H9 (cell line): Measurements from ENCODE around the gene FAM78A. TPM values are rescaled to one million over a fixed set of nuclear protein-coding genes. Genes with fewer than 3 reads are reported as not detected.

ENCODE experiments used
- DNase-seq: peaks from one replicate; pipeline ENCODE4 v3.0.0-alpha.2; 2017
- H2AFZ ChIP-seq: one replicate; pipeline ENCODE4 v1.6.1; 2013; ENCODE audit warnings: mild to moderate bottlenecking, low read length, control low read depth, moderate library complexity
- H2AK5ac ChIP-seq: 2 replicates; pipeline ENCODE4 v1.6.1; 2013; ENCODE audit warnings: low read length, control low read depth, mixed read lengths; ENCODE audit not compliant: insufficient read length
- H2BK120ac ChIP-seq: one replicate; pipeline ENCODE4 v1.6.1; 2013; ENCODE audit warnings: low read depth, mild to moderate bottlenecking, low read length, control low read depth, inconsistent platforms; ENCODE audit not compliant: poor library complexity, severe bottlenecking
- H2BK12ac ChIP-seq: 2 replicates; pipeline ENCODE4 v1.6.1; 2013; ENCODE audit warnings: low read length, control low read depth, mixed read lengths, low read depth; ENCODE audit not compliant: insufficient read length
- H2BK15ac ChIP-seq: 2 replicates; pipeline ENCODE4 v1.6.1; 2013; ENCODE audit warnings: low read depth, low read length, control low read depth
- H2BK20ac ChIP-seq: one replicate; pipeline ENCODE4 v1.6.1; 2013; ENCODE audit warnings: low read depth, mild to moderate bottlenecking, low read length, control low read depth, inconsistent platforms; ENCODE audit not compliant: poor library complexity, severe bottlenecking
- H2BK5ac ChIP-seq: 2 replicates; pipeline ENCODE4 v1.6.1; 2013; ENCODE audit warnings: low read length, control low read depth, mixed read lengths; ENCODE audit not compliant: insufficient read length
- H3K14ac ChIP-seq: 2 replicates; pipeline ENCODE4 v1.6.1; 2013; ENCODE audit warnings: low read length, control low read depth; ENCODE audit not compliant: insufficient read depth
- H3K18ac ChIP-seq: 2 replicates; pipeline ENCODE4 v1.6.1; 2013; ENCODE audit warnings: low read depth, mild to moderate bottlenecking, mixed read lengths, low read length, control low read depth; ENCODE audit not compliant: insufficient read length
- H3K23ac ChIP-seq: 2 replicates; pipeline ENCODE4 v1.6.1; 2013; ENCODE audit warnings: low read length, control low read depth, mixed read lengths, low read depth; ENCODE audit not compliant: insufficient read length
- H3K23me2 ChIP-seq: 2 replicates; pipeline ENCODE4 v1.6.1; 2013; ENCODE audit warnings: low read depth, mild to moderate bottlenecking, mixed read lengths, low read length, control low read depth; ENCODE audit not compliant: insufficient read length, poor library complexity, severe bottlenecking
- H3K27ac ChIP-seq: 2 replicates; pipeline ENCODE4 v1.5.1; 2013; ENCODE audit warnings: low read length, control low read depth, mixed read lengths, low read depth; ENCODE audit not compliant: insufficient read length
- H3K27me3 ChIP-seq: 2 replicates; pipeline ENCODE4 v1.6.1; 2013; ENCODE audit warnings: low read length, control low read depth, inconsistent platforms; ENCODE audit not compliant: insufficient read depth
- H3K4ac ChIP-seq: 2 replicates; pipeline ENCODE4 v1.6.1; 2013; ENCODE audit warnings: low read depth, mild to moderate bottlenecking, control low read depth, inconsistent platforms, low read length, moderate library complexity
- H3K4me1 ChIP-seq: 2 replicates; pipeline ENCODE4 v1.6.1; 2013; ENCODE audit warnings: low read length, control low read depth, inconsistent platforms; ENCODE audit not compliant: insufficient read depth
- H3K4me2 ChIP-seq: 2 replicates; pipeline ENCODE4 v1.6.1; 2013; ENCODE audit warnings: low read length, control low read depth, mixed read lengths; ENCODE audit not compliant: insufficient read length, insufficient read depth
- H3K56ac ChIP-seq: 2 replicates; pipeline ENCODE4 v1.6.1; 2013; ENCODE audit warnings: low read depth, mild to moderate bottlenecking, mixed read lengths, low read length, control low read depth; ENCODE audit not compliant: insufficient read length
- H3K79me1 ChIP-seq: 2 replicates; pipeline ENCODE4 v1.6.1; 2013; ENCODE audit warnings: low read depth, mild to moderate bottlenecking, moderate library complexity, low read length, control low read depth, inconsistent platforms; ENCODE audit not compliant: insufficient read depth, poor library complexity, severe bottlenecking
- H3K79me2 ChIP-seq: 2 replicates; pipeline ENCODE4 v1.6.1; 2013; ENCODE audit warnings: low read length, control low read depth, inconsistent platforms; ENCODE audit not compliant: insufficient read depth
- H3K9ac ChIP-seq: 2 replicates; pipeline ENCODE4 v1.6.1; 2013; ENCODE audit warnings: low read length, control low read depth, mixed read lengths; ENCODE audit not compliant: insufficient read length; ENCODE audit errors: extremely low read depth
- H3K9me3 ChIP-seq: one replicate; pipeline ENCODE4 v1.6.1; 2013; ENCODE audit warnings: low read depth, low read length, inconsistent platforms; ENCODE audit not compliant: control insufficient read depth
- H3T11ph ChIP-seq: one replicate; pipeline ENCODE4 v1.6.1; 2013; ENCODE audit warnings: mild to moderate bottlenecking, low read length, control low read depth, inconsistent platforms
- H4K20me1 ChIP-seq: one replicate; pipeline ENCODE4 v1.6.1; 2013; ENCODE audit not compliant: control insufficient read depth, insufficient read length, insufficient read depth
- H4K5ac ChIP-seq: 2 replicates; pipeline ENCODE4 v1.6.1; 2013; ENCODE audit warnings: low read depth, mild to moderate bottlenecking, mixed read lengths, low read length, control low read depth; ENCODE audit not compliant: insufficient read length
- H4K8ac ChIP-seq: replicated peaks from 2 replicates; pipeline ENCODE4 v1.6.1; 2013; ENCODE audit warnings: low read length, control low read depth, mixed read lengths, low read depth; ENCODE audit not compliant: insufficient read length
- H4K91ac ChIP-seq: 2 replicates; pipeline ENCODE4 v1.6.1; 2013; ENCODE audit warnings: low read depth, mild to moderate bottlenecking, moderate library complexity, mixed read lengths, low read length, control low read depth; ENCODE audit not compliant: insufficient read length
- H3K27ac Mint-ChIP-seq, 3 experiments: 2 replicates in 2 of 3; 3 replicates in 1 of 3; pipeline ENCODE4 v1.8.0; 2020 to 2021; ENCODE audit warnings: mixed read lengths in 3 of 3, mild to moderate bottlenecking in 1 of 3, moderate library complexity in 1 of 3
- H3K27me3 Mint-ChIP-seq: 2 replicates; pipeline ENCODE4 v1.8.0; 2021; ENCODE audit warnings: low read depth, mild to moderate bottlenecking, moderate library complexity, mixed read lengths
- H3K36me3 Mint-ChIP-seq, 3 experiments: 2 replicates in 2 of 3; 3 replicates in 1 of 3; pipeline ENCODE4 v1.8.0; 2020 to 2021; ENCODE audit warnings: low read depth in 3 of 3, mixed read lengths in 3 of 3; ENCODE audit not compliant: insufficient read depth in 1 of 3
- H3K4me1 Mint-ChIP-seq, 2 experiments: 2 replicates each; pipeline ENCODE4 v1.8.0; 2020; ENCODE audit warnings: mixed read lengths in 2 of 2
- H3K4me3 Mint-ChIP-seq, 2 experiments: 2 replicates in 1 of 2; 3 replicates in 1 of 2; pipeline ENCODE4 v1.8.0; 2020 to 2021; ENCODE audit warnings: mild to moderate bottlenecking in 2 of 2, mixed read lengths in 2 of 2, moderate library complexity in 1 of 2
- H3K9me3 Mint-ChIP-seq, 2 experiments: 2 replicates in 1 of 2; 3 replicates in 1 of 2; pipeline ENCODE4 v1.8.0; 2020; ENCODE audit warnings: mild to moderate bottlenecking in 2 of 2, mixed read lengths in 2 of 2, moderate library complexity in 1 of 2
- WGBS: extraction: QIAGEN DNeasy Blood & Tissue Kit; methylation state at CpG from one replicate; pipeline ENCODE4 v1.1.7; 2013; ENCODE audit warnings: missing lambda C conversion rate, low lambda C conversion rate, mixed read lengths; ENCODE audit not compliant: insufficient read length; ENCODE audit errors: extremely low coverage; 5-methylcytosine and 5-hydroxymethylcytosine counted together
- total RNA-seq: library from RNA; stranded (reverse); gene quantifications from 2 replicates; pipeline ENCODE4 v1.2.1, GENCODE V29; 2021
- TF ChIP-seq, protein P1 (sequence below): fragments of 200-600 bp; sonication (generic); conservative IDR thresholded peaks from 3 replicates; pipeline ENCODE4 v1.8.0; 2021; ENCODE audit warnings: antibody characterized with exemption, mild to moderate bottlenecking

Gene FAM78A
- total RNA-seq, 1 experiment from 2014 or later: 1.9 TPM

DNA sequence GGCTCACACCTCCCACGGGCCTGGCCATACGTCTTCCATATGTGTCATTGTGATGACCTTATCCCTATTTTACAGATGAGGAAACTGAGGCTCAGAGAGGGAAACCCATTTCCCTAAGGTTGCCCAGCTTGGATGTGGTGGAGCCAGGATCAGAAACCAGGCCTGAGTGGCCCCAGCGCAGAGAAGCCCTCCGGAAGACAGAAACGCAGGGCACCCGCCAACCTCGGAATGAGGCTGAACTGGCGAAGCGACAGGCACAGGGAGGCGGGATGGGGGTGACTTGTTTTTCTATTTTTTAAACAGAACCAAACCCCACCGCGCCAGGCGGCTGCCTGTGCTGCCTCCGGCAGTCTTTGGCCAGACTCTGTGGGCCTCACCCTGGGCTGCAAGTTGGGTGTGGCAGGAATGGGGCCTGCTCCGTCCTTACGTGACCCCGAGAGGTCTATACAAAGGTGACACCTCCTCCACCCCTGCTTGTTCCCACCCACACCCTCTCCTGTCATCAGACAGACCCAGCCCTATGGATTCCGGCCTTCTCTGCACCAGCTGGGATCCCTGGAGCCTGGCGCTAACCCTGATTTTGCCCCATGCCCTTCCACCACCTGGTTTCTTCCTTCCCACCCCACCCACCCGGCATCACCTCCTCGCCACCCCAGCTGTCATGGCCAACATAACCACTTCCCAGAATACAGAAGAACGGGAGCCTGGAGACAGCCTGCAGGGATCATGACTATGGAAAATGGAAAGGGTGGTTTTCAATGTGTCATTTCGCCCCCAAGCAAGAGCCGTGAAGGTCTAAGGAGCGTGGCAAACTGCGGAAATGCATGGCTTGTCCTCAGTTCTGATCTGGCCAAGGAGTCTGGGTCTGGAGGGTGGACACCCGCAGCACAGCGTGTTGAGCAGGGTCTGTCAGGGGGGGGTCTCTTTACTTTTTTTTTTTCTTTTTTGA lies 36.8 kb upstream of the FAM78A start:
- H2BK20ac ChIP-seq: no peak overlapping the region
- no CpG with 5 or more reads among the region's 28 CpGs for WGBS
- H3K4me2 ChIP-seq: no peak overlapping the region
- H4K91ac ChIP-seq: no peak overlapping the region
- TF ChIP-seq, protein P1, sequence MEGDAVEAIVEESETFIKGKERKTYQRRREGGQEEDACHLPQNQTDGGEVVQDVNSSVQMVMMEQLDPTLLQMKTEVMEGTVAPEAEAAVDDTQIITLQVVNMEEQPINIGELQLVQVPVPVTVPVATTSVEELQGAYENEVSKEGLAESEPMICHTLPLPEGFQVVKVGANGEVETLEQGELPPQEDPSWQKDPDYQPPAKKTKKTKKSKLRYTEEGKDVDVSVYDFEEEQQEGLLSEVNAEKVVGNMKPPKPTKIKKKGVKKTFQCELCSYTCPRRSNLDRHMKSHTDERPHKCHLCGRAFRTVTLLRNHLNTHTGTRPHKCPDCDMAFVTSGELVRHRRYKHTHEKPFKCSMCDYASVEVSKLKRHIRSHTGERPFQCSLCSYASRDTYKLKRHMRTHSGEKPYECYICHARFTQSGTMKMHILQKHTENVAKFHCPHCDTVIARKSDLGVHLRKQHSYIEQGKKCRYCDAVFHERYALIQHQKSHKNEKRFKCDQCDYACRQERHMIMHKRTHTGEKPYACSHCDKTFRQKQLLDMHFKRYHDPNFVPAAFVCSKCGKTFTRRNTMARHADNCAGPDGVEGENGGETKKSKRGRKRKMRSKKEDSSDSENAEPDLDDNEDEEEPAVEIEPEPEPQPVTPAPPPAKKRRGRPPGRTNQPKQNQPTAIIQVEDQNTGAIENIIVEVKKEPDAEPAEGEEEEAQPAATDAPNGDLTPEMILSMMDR: no peak
- H3K4me1 Mint-ChIP-seq: peaks cover 6 to 10% of the 10 kb centered on the region in 2 experiments
- H3K4me3 Mint-ChIP-seq: no peak overlapping the region
- H2BK5ac ChIP-seq: no peak overlapping the region
- H3K79me1 ChIP-seq: no peaks in the 10 kb centered on the region
- no peak overlapping the region for H3K4ac ChIP-seq
- H4K20me1 ChIP-seq: no peaks in the 10 kb centered on the region
- no peak overlapping the region for H2AFZ ChIP-seq
- no peak overlapping the region for H4K8ac ChIP-seq
- no peak overlapping the region for H2BK15ac ChIP-seq
- H3K27ac ChIP-seq: no peak overlapping the region
- H3K18ac ChIP-seq: no peak overlapping the region
- H2AK5ac ChIP-seq: no peak overlapping the region
- no peak overlapping the region for H4K5ac ChIP-seq
- no peak overlapping the region for H2BK120ac ChIP-seq
- no peak overlapping the region for H2BK12ac ChIP-seq
- H3K9me3 ChIP-seq: no peaks in the 10 kb centered on the region
- no peaks in the 10 kb centered on the region for H3K9me3 Mint-ChIP-seq
- H3K56ac ChIP-seq: no peak overlapping the region
- DNase-seq: no peak
- H3K9ac ChIP-seq: no peak overlapping the region
- no peaks in the 10 kb centered on the region for H3K79me2 ChIP-seq
- H3K27me3 Mint-ChIP-seq: peaks cover 9% of the 10 kb centered on the region
- no peak overlapping the region for H3K23ac ChIP-seq
- no peak overlapping the region for H3T11ph ChIP-seq
- H3K27me3 ChIP-seq: no peaks in the 10 kb centered on the region
- no peak overlapping the region for H3K14ac ChIP-seq
- no peaks in the 10 kb centered on the region for H3K23me2 ChIP-seq
- no peaks in the 10 kb centered on the region for H3K36me3 Mint-ChIP-seq
- H3K27ac Mint-ChIP-seq: no peak overlapping the region; a peak in 1 of 7 replicates
- H3K4me1 ChIP-seq: no peaks in the 10 kb centered on the region
